Stimulated activated CD4-positive, alpha-beta T cell treated with anti-CD3 and anti-CD28 coated beads, Interleukin-4, amount 100 ng/mL, for 24 hours (primary cell): Measurements from ENCODE around the gene TPPP.
"Not testable (repeated sequence)": the region's sequence is repeated elsewhere in the genome, so short reads cannot be mapped to it uniquely, and the experiment has no call there.

ENCODE experiments used
- DNase-seq: peaks from one replicate; pipeline ENCODE4 v3.0.0-alpha.2; 2020

The TPPP gene

GRCh38 chr5:692529-693041, 567 bp downstream of the TPPP start:
- not testable (repeated sequence) for DNase-seq

DNA sequence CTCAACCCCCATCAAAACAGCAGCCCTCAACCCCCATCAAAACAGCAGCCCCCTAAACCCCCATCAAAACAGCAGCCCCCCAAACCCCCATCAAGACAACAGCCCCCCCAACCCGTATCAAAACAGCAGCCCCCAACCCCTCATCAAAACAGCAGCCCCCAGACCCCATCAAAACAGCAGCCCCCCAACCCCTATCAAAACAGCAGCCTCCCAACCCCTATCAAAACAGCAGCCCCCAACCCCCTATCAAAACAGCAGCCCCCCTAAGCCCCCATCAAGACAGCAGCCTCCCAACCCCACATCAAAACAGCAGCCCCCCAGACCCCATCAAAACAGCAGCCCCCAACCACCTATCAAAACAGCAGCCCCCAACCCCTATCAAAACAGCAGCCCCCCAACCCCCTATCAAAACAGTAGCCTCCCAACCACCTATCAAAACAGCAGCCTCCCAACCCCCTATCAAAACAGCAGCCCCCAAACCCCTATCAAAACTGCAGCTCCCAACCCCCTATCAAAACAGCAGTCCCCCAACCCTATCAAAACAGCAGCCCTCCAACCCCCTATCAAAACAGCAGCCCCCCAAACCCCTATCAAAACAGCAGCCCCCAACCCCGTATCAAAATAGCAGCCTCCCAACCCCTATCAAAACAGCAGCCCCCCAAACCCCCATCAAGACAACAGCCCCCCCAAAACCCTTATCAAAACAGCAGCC, 1.2 kb downstream of the TPPP start:
- DNase-seq: no peak

DNA sequence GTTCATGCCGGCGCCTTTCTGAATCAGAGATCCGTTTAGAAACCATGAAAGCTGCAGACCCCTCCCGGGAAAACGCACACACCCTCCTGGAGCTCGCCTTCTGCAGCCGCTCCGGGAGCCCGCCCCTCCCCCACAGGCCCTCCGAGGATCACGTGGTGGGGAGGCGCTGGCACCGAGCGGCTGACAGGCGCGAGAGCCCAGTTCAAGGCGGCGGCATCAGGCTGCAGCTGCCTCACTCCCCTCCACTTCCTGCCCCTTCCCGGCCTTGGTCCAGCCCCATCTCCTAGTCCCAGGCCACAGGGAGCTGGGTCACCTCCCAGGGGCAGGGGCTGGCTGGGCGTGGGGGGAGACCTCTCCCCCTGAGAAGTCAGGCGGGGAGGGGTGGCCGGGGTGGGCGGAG, 2.1 kb downstream of the TPPP start:
- not testable (repeated sequence) for DNase-seq

DNA sequence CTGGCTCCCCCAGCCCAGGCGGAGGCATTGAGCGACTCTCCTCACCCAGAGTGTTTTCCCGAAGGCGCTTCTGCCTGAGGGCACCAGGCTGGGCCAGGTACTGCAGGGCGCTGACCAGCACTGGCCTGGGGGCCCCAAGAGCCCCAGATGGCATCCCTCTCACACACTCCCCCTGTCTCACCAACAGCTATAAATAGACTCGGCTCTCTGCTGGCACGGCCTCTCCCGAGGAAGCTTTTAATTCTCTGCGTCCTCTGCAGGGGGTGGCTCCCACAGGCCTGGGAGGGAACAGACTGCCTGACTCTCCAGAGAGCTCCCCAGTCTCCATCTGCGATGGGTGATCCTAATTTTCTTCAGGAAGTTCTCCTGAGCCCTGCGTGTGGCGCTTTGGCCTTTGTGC, 2.9 kb downstream of the TPPP start:
- DNase-seq: not testable (repeated sequence)

DNA sequence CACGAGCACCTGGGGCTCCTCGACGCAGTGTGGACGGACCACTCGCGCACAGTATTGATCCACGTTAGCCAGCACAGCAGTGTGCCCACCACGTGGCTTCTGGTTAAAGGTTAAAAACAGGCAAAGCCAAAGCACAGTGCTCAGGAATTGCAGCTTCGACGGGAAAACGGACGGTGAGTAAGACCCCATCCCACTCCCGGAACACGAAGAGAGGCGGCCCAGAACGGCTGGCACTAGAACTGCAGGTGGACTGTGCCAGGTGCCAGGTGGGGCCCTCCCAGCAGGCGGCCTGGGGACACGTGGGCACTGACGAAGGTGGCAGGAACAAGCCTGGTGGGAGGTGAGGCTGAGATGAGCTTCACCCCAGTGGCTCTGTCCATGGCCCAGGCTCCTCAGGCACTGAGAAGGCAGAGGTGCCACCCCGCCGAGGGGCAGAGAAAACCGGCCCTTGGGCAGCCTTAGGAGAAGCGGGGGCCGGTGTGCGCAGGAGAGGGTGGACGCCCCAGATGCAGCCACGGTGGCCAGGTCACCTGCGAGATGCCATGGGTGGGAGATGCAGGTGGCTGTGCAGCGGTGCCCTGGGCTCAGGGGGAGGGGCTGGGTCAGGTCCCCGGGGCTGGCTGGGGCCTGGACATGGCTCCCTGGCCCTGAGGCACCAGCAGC, 4.7 kb downstream of the TPPP start:
- DNase-seq: not testable (repeated sequence)

DNA sequence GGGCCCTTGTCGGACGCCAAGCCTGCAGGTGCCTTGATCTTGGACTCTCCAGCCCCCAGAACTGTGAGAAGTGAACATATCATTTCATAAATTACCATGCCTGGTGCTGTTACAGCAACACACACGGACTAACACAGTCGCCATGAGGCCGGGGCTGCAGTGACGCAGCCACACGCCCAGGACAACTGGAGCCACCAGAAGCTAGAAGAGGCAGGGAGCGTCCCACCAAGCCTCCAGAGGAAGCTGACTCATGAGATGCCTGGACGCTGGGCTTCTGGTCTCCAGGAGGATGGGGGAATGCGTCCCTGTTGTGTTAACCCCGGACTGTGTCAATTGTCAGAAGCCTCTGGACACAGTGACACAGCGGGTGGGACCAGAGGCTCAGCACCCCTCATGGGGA, 6.2 kb downstream of the TPPP start:
- not testable (repeated sequence) for DNase-seq

DNA sequence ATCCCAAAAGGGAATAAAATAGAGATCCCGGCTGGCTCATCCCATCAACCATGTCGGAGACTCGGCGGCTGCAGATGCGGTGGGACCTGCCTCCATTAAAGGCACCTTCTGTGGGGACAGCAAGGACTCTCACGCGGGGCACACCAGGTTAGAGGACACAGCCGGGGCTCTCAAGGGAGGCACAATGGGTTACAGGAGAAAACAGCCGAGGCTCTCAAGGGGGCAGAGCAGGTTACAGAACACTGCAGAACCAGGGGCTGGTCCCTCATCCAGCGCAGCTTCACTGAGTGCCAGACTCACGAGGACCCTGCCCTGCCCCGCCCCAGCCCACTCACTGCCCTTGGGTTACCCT, 7.0 kb downstream of the TPPP start:
- not testable (repeated sequence) for DNase-seq

GRCh38 chr5:685262-686171, 7.6 kb downstream of the TPPP start:
- no peak for DNase-seq

DNA sequence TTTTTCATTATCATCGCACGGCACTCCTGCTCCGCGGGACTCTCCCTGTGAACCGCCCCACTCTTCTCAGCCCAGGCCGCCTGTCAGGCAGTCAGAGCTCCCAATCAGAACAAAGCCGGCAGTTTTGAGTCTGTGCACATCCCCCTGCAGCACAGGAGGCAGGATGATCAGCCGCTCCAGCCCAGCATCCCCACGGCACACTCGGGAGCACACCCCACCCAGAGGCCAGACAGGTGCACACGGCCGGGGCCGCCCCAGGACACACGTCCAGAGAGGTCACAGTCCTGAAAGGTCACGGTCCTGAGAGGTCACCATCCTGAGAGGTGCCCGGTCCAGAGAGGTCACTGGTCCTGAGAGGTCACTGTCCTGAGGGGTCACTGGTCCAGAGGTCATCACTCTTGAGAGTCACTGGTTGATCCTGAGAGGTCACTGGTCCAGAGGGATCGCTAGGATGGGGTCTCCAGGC, 8.4 kb downstream of the TPPP start:
- DNase-seq: no peak

GRCh38 chr5:683551-684481, 9.3 kb downstream of the TPPP start:
- no peak for DNase-seq

DNA sequence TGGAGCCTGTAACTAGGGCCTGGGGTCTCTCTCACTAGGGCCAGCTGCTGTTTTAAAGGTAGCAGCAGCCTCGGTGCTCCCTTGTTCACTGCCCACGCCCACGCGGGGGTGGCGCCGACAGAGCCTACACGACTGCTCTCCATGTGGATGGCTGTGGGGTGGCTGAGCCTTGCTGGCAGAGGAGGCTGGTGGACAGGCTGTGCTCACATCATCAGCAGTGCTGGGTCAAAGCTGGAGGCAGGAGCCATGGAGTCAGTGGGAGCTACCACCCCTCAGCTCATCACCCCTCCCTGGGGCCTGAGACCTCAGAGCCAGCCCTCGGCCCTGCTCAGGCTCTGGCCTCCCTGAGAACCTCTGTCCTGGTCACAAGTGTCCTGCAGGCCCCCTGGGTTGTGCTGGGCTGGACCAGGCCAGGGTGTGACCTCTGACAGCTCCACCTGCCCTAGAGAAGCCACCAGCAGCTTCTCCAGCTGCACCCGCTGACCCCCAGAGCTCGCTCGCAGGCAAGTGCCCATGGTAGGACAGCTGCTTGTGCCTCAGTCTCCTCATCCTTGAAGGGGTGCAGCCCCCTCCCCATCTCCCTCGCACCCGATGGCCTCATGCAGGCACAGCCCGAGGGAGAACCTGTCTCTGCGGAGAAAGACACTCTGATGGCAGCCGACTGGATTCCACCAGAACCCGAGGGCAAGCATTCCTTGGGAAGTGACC, 10.3 kb downstream of the TPPP start:
- not testable (repeated sequence) for DNase-seq

DNA sequence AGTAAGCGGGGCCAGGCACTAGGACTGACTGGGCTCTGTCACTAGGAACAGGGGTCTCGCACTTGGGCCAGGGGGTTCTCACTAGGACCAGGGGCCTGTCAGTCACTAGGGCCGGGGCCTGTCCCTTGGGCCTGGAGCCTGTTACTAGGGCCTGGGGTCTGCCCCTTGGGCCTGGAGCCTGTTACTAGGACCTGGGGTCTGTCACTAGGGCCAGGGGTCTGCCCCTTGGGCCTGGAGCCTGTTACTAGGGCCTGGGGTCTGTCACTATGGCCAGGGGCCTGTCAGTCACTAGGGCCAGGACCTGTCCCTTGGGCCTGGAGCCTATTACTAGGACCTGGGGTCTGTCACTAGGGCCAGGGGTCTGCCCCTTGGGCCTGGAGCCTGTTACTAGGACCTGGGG, 10.9 kb downstream of the TPPP start:
- not testable (repeated sequence) for DNase-seq

- not testable (repeated sequence) for DNase-seq
These were observed 11.6 kb downstream of the TPPP start for GRCh38 chr5:681317-682191.

DNA sequence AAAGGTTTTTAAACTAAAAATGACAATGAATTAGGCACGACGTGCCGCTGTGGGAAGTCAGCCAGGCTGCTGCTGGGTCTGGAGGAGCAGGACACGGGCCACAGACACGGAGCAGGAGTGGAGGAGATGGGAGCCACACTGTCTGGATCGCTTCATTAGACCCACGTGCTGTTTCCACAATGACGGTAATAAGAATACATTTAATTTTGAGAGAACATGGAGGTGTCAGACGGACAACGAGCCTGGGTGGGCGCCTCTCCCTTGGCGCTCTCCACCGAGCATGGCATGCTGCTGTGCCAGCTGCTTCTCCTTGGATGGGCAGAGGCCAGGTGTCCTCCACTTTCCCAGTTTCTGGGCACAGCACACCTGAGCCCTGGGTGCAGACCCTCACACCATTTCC, 12.3 kb downstream of the TPPP start:
- not testable (repeated sequence) for DNase-seq

DNA sequence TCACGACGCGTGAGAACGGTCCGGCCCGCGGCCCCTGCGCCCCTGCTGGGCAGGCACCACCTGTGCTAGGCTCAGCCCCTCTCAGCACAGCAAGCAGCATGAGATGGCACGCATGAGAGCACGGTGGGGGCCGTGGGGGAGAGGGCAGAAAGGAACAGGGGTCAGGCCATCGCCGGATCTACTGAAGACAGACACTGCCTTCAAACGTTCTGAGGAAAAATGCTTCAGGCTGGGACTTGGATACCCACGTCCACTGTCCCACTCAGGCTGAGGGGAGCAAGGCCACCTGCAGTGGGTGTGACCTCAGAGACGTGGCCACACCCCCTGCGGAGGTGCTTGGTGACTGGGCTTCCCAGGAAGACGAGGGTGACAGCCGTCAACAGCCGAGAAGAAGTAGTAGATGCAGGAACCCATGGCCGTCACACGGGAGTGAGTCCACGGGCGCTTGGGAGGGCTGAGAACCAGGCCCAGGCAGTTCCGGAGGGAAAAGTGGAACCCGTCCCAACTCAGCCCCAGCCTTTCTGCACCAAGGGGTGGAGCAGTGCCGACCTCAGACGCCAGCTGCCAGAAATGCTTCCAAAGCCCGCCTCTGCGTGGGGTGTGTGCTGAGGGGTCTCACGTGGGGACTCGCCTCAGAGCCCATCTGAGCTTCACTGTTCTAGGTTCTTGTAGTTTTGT, 12.9 kb downstream of the TPPP start:
- not testable (repeated sequence) for DNase-seq

DNA sequence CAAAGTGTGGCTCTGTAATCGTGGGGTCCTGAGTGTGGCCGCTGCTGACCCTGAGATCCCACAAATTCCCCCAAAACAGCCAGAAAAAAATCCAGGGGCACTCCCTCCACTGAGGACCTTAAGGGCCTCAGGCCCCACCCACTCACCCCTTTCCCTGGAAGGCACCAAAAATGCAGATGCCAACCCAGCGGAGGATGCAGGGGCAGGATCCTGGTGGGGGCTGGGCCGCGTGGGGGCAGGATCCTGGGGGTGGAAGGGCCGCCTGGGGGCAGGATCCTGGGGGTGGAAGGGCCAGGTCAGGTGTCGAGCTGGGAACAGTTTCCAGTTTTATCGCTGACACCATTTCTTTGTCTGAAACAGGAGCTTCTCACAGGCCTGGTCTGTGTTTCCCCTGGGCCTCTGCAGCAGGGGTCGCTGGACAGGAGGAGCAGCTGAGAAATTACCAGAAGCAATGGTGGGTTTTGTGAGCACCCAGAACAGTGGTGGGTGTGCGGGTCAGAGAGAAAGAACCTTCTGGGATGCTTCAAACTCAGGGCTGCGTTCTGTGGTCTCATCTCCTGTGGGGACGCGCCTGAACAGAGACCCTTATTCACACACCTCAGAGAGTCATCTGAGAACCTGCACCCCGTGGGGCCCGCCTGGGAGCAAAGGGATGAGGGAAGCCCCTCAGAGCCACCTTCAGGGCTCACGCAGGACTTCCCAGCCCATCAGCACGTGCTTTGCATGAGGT, 13.8 kb downstream of the TPPP start:
- not testable (repeated sequence) for DNase-seq

DNA sequence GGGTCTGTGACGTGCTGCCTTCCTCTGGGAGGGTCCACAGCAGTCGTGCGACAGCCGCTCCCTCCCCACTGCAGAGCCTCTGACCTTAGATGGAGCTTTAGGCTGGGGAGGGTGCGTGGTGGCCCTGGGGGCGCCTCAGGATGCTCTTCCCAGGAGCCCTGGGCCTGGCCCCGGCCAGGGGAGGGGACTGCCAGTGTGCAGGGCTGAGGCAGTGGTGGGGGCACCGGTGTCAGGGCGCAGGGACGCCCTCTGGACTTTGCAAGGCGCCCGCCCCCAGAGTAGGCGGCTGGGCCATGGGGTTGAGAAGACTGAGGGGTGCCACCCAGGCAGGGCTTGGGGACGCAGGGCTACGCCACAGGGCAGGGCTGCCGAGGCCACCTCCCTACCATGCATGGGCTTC, 14.6 kb downstream of the TPPP start:
- DNase-seq: not testable (repeated sequence)

DNA sequence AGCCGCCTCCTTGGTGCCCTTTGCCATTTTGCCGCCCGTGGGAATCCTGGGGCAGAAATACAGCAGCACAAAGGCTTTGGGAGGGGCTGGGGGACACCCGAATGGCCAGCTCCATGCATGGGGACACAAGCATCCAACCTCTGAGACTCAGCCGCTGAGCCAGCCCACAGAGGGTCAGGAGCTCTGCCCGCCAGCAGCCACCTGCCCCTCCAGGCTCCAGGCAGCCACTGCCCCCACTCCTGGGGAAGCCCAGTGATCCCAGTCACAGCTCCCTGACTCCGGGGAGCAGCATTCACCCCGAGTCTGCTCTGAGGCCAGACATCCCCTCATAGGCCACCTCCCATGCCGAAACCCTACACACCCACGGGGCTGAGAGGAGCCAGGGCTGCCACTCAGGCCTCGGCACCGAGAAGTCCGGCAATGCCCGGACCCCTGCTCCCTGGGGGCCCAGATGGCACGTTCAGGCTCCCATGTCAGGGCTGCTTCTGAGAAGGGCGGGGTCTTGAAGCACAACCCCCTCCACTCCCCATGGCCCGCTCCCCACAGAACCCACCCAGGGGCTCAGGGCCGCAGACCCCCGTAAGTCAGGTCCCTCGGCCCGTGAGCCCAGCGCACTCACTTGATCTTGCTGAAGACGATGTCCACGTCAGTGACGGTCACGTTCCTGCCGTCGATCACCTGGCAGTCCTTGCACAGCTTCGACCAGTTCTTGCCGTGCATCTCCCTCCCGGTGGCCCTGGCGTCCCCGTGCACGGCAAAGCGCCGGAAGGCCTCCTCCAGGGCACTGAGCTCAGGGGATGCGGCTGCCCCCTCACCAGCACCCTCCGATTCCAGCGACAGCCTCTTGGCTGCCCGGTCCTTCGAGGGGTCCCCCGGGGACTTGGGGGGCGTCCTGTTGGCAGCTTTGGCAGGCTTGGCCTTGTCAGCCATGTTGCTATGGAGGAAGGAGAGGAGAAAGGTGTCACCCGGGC, 15.7 kb downstream of the TPPP start:
- DNase-seq: no peak
